H1 (cell line): Measurements from ENCODE around the gene SNX6. TPM values are rescaled to one million over a fixed set of nuclear protein-coding genes. Genes with fewer than 3 reads are reported as not detected.
A peak's percentile ranks its signal among the peaks of the same experiment; 100 is the strongest.
"Not testable (repeated sequence)": the region's sequence is repeated elsewhere in the genome, so short reads cannot be mapped to it uniquely, and the experiment has no call there.

Source experiments
- CTCF ChIA-PET: fragments of 300-600 bp; sonication (Branson Sonifier 250); formaldehyde crosslinking; loops from one replicate; lab custom pipeline; 2021; ENCODE audit not compliant: partially characterized antibody; lab: Charles Lee
- POLR2A ChIA-PET: fragments of 300-600 bp; sonication (Branson Sonifier 250); formaldehyde crosslinking; loops from one replicate; lab custom pipeline; 2021; ENCODE audit warnings: inconsistent platforms; ENCODE audit not compliant: partially characterized antibody; lab: Charles Lee
- DNase-seq, 2 experiments: peaks; one replicate each; pipeline versions ENCODE4 v3.0.0 to v3.0.0-alpha.2; 2010 to 2022; ENCODE audit warnings: low spot score in 2 of 2, low read depth in 1 of 2, mixed read lengths in 1 of 2
- FAIRE-seq: peaks from 2 replicates; lab custom pipeline; 2011; peaks lifted over from hg19 to GRCh38; lab: Jason Lieb, UNC
- H2AFZ ChIP-seq: 2 replicates; pipeline ENCODE4 v1.8.1; 2012; ENCODE audit warnings: low read length, inconsistent platforms
- H2AK5ac ChIP-seq: 2 replicates; pipeline ENCODE4 v1.6.1; 2013; ENCODE audit warnings: low read depth, low read length
- H2BK120ac ChIP-seq: replicated peaks from 2 replicates; pipeline ENCODE3; 2013; ENCODE audit warnings: low read depth, low read length, inconsistent platforms
- H2BK12ac ChIP-seq: 2 replicates; pipeline ENCODE4 v1.6.1; 2013; ENCODE audit warnings: low read depth, low read length
- H2BK15ac ChIP-seq: 2 replicates; pipeline ENCODE4 v1.6.1; 2013; ENCODE audit warnings: low read length
- H2BK20ac ChIP-seq: 2 replicates; pipeline ENCODE4 v1.6.1; 2013; ENCODE audit warnings: low read length
- H2BK5ac ChIP-seq: 2 replicates; pipeline ENCODE4 v1.6.1; 2013; ENCODE audit warnings: low read depth, low read length
- H3K14ac ChIP-seq: 2 replicates; pipeline ENCODE4 v1.6.1; 2013; ENCODE audit warnings: inconsistent platforms; ENCODE audit not compliant: insufficient read length
- H3K18ac ChIP-seq: 2 replicates; pipeline ENCODE4 v1.6.1; 2013; ENCODE audit warnings: low read length; ENCODE audit errors: extremely low read depth
- H3K23ac ChIP-seq: 2 replicates; pipeline ENCODE4 v1.6.1; 2013; ENCODE audit warnings: inconsistent platforms; ENCODE audit not compliant: insufficient read length
- H3K23me2 ChIP-seq: 2 replicates; pipeline ENCODE4 v1.6.1; 2013; ENCODE audit warnings: low read depth, low read length
- H3K27ac ChIP-seq: 2 replicates; pipeline ENCODE4 v1.6.1; 2011; ENCODE audit warnings: low read depth, low read length, inconsistent platforms
- H3K27me3 ChIP-seq, 4 experiments: replicated peaks in 1 of 4; 1 replicate in 1 of 4; 2 replicates in 3 of 4; pipeline versions ENCODE4 v1.6.1 to v1.8.1; 2011 to 2013; ENCODE audit warnings: low read length in 3 of 4, mild to moderate bottlenecking in 3 of 4, inconsistent platforms in 2 of 4, mixed read lengths in 2 of 4, moderate library complexity in 1 of 4; ENCODE audit not compliant: control insufficient read depth in 3 of 4, insufficient read depth in 3 of 4; ENCODE audit errors: extremely low read depth in 1 of 4
- H3K36me3 ChIP-seq, 4 experiments: 2 replicates each; pipeline versions ENCODE4 v1.6.1 to v1.8.1; 2011 to 2013; ENCODE audit warnings: mild to moderate bottlenecking in 4 of 4, low read length in 3 of 4, moderate library complexity in 2 of 4, control low read depth in 1 of 4, inconsistent platforms in 1 of 4; ENCODE audit not compliant: insufficient read depth in 4 of 4, control insufficient read depth in 2 of 4
- H3K4ac ChIP-seq: replicated peaks from 2 replicates; pipeline ENCODE3; 2013; ENCODE audit warnings: low read length, low read depth, mixed read lengths, inconsistent platforms; ENCODE audit not compliant: insufficient read length
- H3K4me1 ChIP-seq, 4 experiments: replicated peaks in 1 of 4; 1 replicate in 1 of 4; 2 replicates in 3 of 4; pipeline versions ENCODE4 v1.6.1 to v1.8.1; 2011 to 2013; ENCODE audit warnings: low read length in 3 of 4, inconsistent platforms in 2 of 4, mixed read lengths in 1 of 4; ENCODE audit not compliant: insufficient read depth in 4 of 4, control insufficient read depth in 3 of 4
- H3K4me2 ChIP-seq, 2 experiments: 2 replicates each; pipeline versions ENCODE4 v1.6.1 to v1.8.1; 2011 to 2013; ENCODE audit warnings: low read depth in 2 of 2, low read length in 2 of 2, control low read depth in 1 of 2, inconsistent platforms in 1 of 2, mild to moderate bottlenecking in 1 of 2; ENCODE audit not compliant: insufficient read depth in 1 of 2
- H3K4me3 ChIP-seq, 4 experiments: fragments of 200-600, 300-600 bp in 1 of 4; sonication (generic), shearing (Covaris generic), sonication (Bioruptor Twin) in 1 of 4; 2 replicates each; pipeline versions ENCODE4 v1.5.1 to v1.8.1; 2011 to 2016; ENCODE audit warnings: low read length in 4 of 4, low read depth in 3 of 4, control low read depth in 2 of 4, inconsistent platforms in 2 of 4, mild to moderate bottlenecking in 2 of 4, mixed read lengths in 1 of 4, moderate library complexity in 1 of 4; ENCODE audit not compliant: insufficient read depth in 2 of 4; ENCODE audit errors: extremely low read depth in 1 of 4
- H3K56ac ChIP-seq: replicated peaks from 2 replicates; pipeline ENCODE3; 2013; ENCODE audit warnings: low read depth, mild to moderate bottlenecking, mixed read lengths, low read length, inconsistent platforms; ENCODE audit not compliant: insufficient read length
- H3K79me1 ChIP-seq: 2 replicates; pipeline ENCODE4 v1.6.1; 2013; ENCODE audit warnings: low read depth, low read length, control low read depth
- H3K79me2 ChIP-seq, 2 experiments: 2 replicates each; pipeline versions ENCODE4 v1.6.1 to v1.8.1; 2012 to 2013; ENCODE audit warnings: low read length in 2 of 2, mild to moderate bottlenecking in 2 of 2, inconsistent platforms in 1 of 2; ENCODE audit not compliant: insufficient read depth in 2 of 2, control insufficient read depth in 1 of 2
- H3K9ac ChIP-seq, 4 experiments: replicated peaks in 1 of 4; 1 replicate in 1 of 4; 2 replicates in 3 of 4; pipeline versions ENCODE4 v1.6.1 to v1.8.1; 2011 to 2013; ENCODE audit warnings: low read depth in 3 of 4, low read length in 3 of 4, control low read depth in 2 of 4, mild to moderate bottlenecking in 2 of 4, moderate library complexity in 2 of 4, inconsistent platforms in 1 of 4; ENCODE audit errors: extremely low read depth in 1 of 4
- H3K9me3 ChIP-seq, 2 experiments: 2 replicates each; pipeline versions ENCODE4 v1.6.1 to v1.8.1; 2012 to 2013; ENCODE audit warnings: mild to moderate bottlenecking in 2 of 2, moderate library complexity in 2 of 2, control low read depth in 1 of 2, inconsistent platforms in 1 of 2, low read depth in 1 of 2, low read length in 1 of 2, mixed read lengths in 1 of 2; ENCODE audit not compliant: insufficient read depth in 2 of 2
- H4K20me1 ChIP-seq, 2 experiments: replicated peaks in 1 of 2; 2 replicates each; pipeline versions ENCODE3 to v1.8.1; 2011 to 2013; ENCODE audit warnings: inconsistent platforms in 2 of 2, low read length in 2 of 2, mild to moderate bottlenecking in 1 of 2; ENCODE audit not compliant: insufficient read depth in 2 of 2, control insufficient read depth in 1 of 2
- H4K5ac ChIP-seq: 2 replicates; pipeline ENCODE4 v1.6.1; 2013; ENCODE audit warnings: low read length, low read depth, mixed read lengths, inconsistent platforms; ENCODE audit not compliant: insufficient read length
- H4K8ac ChIP-seq: 2 replicates; pipeline ENCODE4 v1.8.0; 2013; ENCODE audit warnings: mild to moderate bottlenecking, moderate library complexity, low read length, inconsistent platforms; ENCODE audit not compliant: insufficient read depth; ENCODE audit errors: extremely low read depth
- H4K91ac ChIP-seq: replicated peaks from 2 replicates; pipeline ENCODE3; 2013; ENCODE audit warnings: low read length, mixed read lengths, inconsistent platforms; ENCODE audit not compliant: insufficient read length
- WGBS, 2 experiments: shearing (Covaris generic) in 1 of 2; methylation state at CpG; one replicate each; pipeline versions ENCODE4 v1.1.6 to v1.1.7; 2013 to 2015; ENCODE audit warnings: low lambda C conversion rate in 2 of 2, mixed read lengths in 2 of 2, inconsistent platforms in 1 of 2, low coverage in 1 of 2, missing lambda C conversion rate in 1 of 2; ENCODE audit not compliant: insufficient replicate concordance in 2 of 2, insufficient coverage in 1 of 2, insufficient read length in 1 of 2; ENCODE audit errors: extremely low coverage in 1 of 2, missing lambda C conversion rate in 1 of 2; 5-methylcytosine and 5-hydroxymethylcytosine counted together
- polyA plus RNA-seq, 7 experiments: library from polyadenylated mRNA; depleted of rRNA in 3 of 7; stranded (reverse) in 5 of 7; unstranded in 2 of 7; fragments of >200 nt in 5 of 7; fragments of 200-250 nt in 2 of 7; gene quantifications; 1 replicate in 5 of 7; 2 replicates in 1 of 7; 4 replicates in 1 of 7; pipeline versions ENCODE4 v1.2.1 to v1.2.3, GENCODE V29; 2011 to 2013; ENCODE audit warnings: missing spikeins in 2 of 7, mixed read lengths in 2 of 7
- total RNA-seq: library from RNA; stranded (reverse); fragmentation: NEBNext Ultra II Directional; extraction: Animal tissue kit (Norgen Biotek cat#: 25700); gene quantifications from 2 replicates; pipeline ENCODE4 v1.2.1, GENCODE V29; 2021

SNX6 gene
- total and polyA plus RNA-seq, 2 of the 8 experiments (the other 6 are each of a cell fraction or from before 2014, with no cell fraction given), result 53.4 to 71.1 TPM

DNA sequence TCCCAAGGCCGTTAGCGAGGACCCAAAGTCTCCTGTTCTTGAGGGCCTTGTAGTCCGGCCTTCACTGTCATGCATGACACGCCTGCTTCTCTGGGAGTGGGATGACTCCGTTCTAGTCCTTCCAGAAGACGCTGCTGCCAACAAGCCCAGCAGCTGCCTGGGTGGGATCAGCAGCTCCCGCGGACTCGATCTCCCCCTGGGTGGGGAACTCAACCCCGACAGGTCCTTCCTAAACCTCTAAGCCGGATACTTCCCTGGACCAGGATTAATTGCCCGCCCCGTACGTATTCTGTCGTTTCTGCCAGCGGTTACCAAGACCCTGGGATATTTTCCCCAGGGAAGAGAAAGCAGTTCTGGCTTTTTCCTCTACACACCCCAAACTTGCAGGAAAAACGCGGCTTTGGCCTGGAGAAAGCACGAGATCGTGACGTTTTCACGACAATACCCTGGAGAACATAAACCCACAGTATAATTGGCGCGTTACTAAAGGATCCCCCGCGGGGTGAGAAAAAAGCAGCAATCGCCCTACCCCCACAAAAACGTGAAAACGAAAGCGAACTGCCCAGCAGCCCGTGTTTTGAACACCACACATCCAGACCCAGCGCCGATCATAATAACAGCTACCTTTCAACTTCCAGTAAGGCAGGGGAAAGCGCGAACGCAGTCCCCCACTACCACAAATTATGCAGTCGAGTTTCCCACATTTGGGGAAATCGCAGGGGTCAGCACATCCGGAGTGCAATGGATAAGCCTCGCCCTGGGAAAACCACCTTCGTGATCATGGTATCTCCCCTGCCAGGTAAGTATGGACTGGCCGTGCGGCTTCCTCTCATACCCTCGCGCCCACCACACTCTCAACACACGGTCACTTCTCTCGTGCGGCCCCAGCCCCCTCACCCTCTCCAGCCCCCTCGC lies 74.1 kb downstream of the SNX6 start:
- H2BK120ac ChIP-seq, H4K8ac ChIP-seq, DNase-seq, H3K23me2 ChIP-seq, H3K9ac ChIP-seq, H3K4me1 ChIP-seq, CTCF ChIA-PET, H3K9me3 ChIP-seq, H3K4me3 ChIP-seq, H2BK5ac ChIP-seq, H4K5ac ChIP-seq, H3K27me3 ChIP-seq, H3K27ac ChIP-seq, H3K18ac ChIP-seq, H3K14ac ChIP-seq, H3K79me2 ChIP-seq, H3K4me2 ChIP-seq, H3K4ac ChIP-seq, H2AK5ac ChIP-seq, H3K23ac ChIP-seq, H4K91ac ChIP-seq, H2BK15ac ChIP-seq, H3K56ac ChIP-seq, H2BK12ac ChIP-seq, H3K79me1 ChIP-seq, H4K20me1 ChIP-seq, H3K36me3 ChIP-seq, POLR2A ChIA-PET, H2BK20ac ChIP-seq, H2AFZ ChIP-seq: not testable (repeated sequence)
- peak; percentile 55 for FAIRE-seq
- no CpG with 5 or more reads among the region's 49 CpGs for WGBS, 2 experiments
